ENCODE data around the gene IFNA6.
"Not testable (repeated sequence)": the region's sequence is repeated elsewhere in the genome, so short reads cannot be mapped to it uniquely, and the experiment has no call there.

DNA sequence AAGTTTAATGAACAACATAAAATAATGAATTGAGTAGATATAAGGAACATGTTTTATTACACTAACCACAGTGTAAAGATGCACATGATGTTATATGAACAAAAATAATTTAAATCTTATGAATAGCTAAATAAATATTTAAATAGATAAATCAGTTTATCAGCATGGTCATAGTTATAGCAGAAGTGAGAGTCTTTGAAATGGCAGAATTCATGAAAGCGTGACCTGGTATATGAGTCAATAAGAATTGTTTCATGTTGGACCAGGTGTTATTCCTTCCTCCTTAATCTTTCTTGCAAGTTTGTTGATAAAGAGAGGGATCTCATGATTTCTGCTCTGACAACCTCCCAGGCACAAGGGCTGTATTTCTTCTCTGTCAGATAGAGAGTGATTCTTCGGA, 16.5 kb upstream of the IFNA6 start:
- not testable (repeated sequence) for TF ChIP-seq EZH2 (IDR thresholded peaks at IDR 0.05; ENCODE audit: borderline replicate concordance, low read length)
- TF ChIP-seq, protein P1, sequence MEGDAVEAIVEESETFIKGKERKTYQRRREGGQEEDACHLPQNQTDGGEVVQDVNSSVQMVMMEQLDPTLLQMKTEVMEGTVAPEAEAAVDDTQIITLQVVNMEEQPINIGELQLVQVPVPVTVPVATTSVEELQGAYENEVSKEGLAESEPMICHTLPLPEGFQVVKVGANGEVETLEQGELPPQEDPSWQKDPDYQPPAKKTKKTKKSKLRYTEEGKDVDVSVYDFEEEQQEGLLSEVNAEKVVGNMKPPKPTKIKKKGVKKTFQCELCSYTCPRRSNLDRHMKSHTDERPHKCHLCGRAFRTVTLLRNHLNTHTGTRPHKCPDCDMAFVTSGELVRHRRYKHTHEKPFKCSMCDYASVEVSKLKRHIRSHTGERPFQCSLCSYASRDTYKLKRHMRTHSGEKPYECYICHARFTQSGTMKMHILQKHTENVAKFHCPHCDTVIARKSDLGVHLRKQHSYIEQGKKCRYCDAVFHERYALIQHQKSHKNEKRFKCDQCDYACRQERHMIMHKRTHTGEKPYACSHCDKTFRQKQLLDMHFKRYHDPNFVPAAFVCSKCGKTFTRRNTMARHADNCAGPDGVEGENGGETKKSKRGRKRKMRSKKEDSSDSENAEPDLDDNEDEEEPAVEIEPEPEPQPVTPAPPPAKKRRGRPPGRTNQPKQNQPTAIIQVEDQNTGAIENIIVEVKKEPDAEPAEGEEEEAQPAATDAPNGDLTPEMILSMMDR (conservative IDR thresholded peaks at IDR 0.05 in 1 of 2, IDR thresholded peaks at IDR 0.05 in 1 of 2; ENCODE audit: extremely low read depth in 1 of 2, insufficient read depth in 1 of 2, low read depth in 1 of 2, low read length in 2 of 2) = not testable (repeated sequence)

All from mammary epithelial cell (primary cell).